OCI-LY1 (cell line): ENCODE measurements around the gene TTC31.

ENCODE experiments used
- H2AFZ ChIP-seq: fragments of 200-600 bp; sonication (generic), shearing (Covaris generic); 2 replicates; pipeline ENCODE4 v1.6.0; 2014; ENCODE audit warnings: antibody characterized with exemption, mild to moderate bottlenecking, low read length
- H3F3A ChIP-seq: fragments of 200-600 bp; sonication (generic), shearing (Covaris generic); 2 replicates; pipeline ENCODE4 v1.6.0; 2014; ENCODE audit warnings: mild to moderate bottlenecking, antibody characterized with exemption, low read length, moderate library complexity; ENCODE audit not compliant: insufficient read depth
- H3K27ac ChIP-seq: fragments of 200-600 bp; sonication (generic); 2 replicates; pipeline ENCODE4 v1.5.1; 2014; ENCODE audit warnings: low read length, mixed run types, mild to moderate bottlenecking, low read depth; ENCODE audit not compliant: poor library complexity, severe bottlenecking
- H3K27me3 ChIP-seq: fragments of 200-600 bp; sonication (generic); 2 replicates; pipeline ENCODE4 v1.6.0; 2014; ENCODE audit warnings: antibody characterized with exemption, mild to moderate bottlenecking, low read length, moderate library complexity; ENCODE audit not compliant: insufficient read depth
- H3K36me3 ChIP-seq: fragments of 200-600 bp; sonication (generic); 2 replicates; pipeline ENCODE4 v1.6.1; 2014; ENCODE audit warnings: mild to moderate bottlenecking, antibody characterized with exemption, low read length, moderate library complexity, mixed read lengths; ENCODE audit not compliant: insufficient read depth
- H3K4me1 ChIP-seq: fragments of 200-600 bp; sonication (generic); 2 replicates; pipeline ENCODE4 v1.5.1; 2014; ENCODE audit warnings: mild to moderate bottlenecking, low read length, moderate library complexity; ENCODE audit not compliant: insufficient read depth, severe bottlenecking
- H3K4me2 ChIP-seq: fragments of 200-600 bp; sonication (generic), shearing (Covaris generic); 2 replicates; pipeline ENCODE4 v1.6.1; 2014; ENCODE audit warnings: low read length
- H3K4me3 ChIP-seq: fragments of 200-600 bp; sonication (generic); 2 replicates; pipeline ENCODE4 v1.5.1; 2014; ENCODE audit warnings: low read length, low read depth, mild to moderate bottlenecking, mixed read lengths; ENCODE audit not compliant: poor library complexity, severe bottlenecking
- H3K79me2 ChIP-seq: fragments of 200-600 bp; shearing (Covaris generic); 2 replicates; pipeline ENCODE4 v1.6.1; 2016; ENCODE audit warnings: mixed run types, low read length, mixed read lengths; ENCODE audit not compliant: insufficient read depth
- H3K9ac ChIP-seq: fragments of 200-600 bp; sonication (generic), shearing (Covaris generic); 2 replicates; pipeline ENCODE4 v1.6.1; 2014; ENCODE audit warnings: mild to moderate bottlenecking, low read length, mixed read lengths
- H3K9me2 ChIP-seq: fragments of 200-600 bp; sonication (generic), shearing (Covaris generic); 2 replicates; pipeline ENCODE4 v1.6.1; 2014; ENCODE audit warnings: low read depth, mild to moderate bottlenecking, low read length, mixed read lengths
- H3K9me3 ChIP-seq: fragments of 200-600 bp; shearing (Covaris generic); 2 replicates; pipeline ENCODE4 v1.6.1; 2014; ENCODE audit warnings: low read length, mixed read lengths
- H4K20me1 ChIP-seq: fragments of 200-600 bp; sonication (generic), shearing (Covaris generic); 2 replicates; pipeline ENCODE4 v1.6.0; 2016; ENCODE audit warnings: mild to moderate bottlenecking, low read length; ENCODE audit not compliant: insufficient read depth
- CTCF ChIP-seq: fragments of 200-600 bp; sonication (generic), shearing (Covaris generic); IDR thresholded peaks from 2 replicates; pipeline ENCODE4 v1.5.1; 2017; ENCODE audit warnings: mild to moderate bottlenecking, antibody characterized with exemption, low read length, moderate library complexity, mixed read lengths
- EZH2 ChIP-seq: fragments of 200-600 bp; sonication (generic), shearing (Covaris generic); IDR thresholded peaks from 2 replicates; pipeline ENCODE4 v1.8.0; 2017; ENCODE audit warnings: borderline replicate concordance, mixed run types, mild to moderate bottlenecking, antibody characterized with exemption, low read length, moderate library complexity, mixed read lengths

TTC31 gene

GRCh38 chr2:74536166-74536950 is 53.5 kb downstream of the TTC31 start:
- H3K27me3 ChIP-seq, result no peaks in the 10 kb centered on the region
- H3K79me2 ChIP-seq, result no peaks in the 10 kb centered on the region
- H3F3A ChIP-seq, result no peaks in the 10 kb centered on the region
- H4K20me1 ChIP-seq, result no peaks in the 10 kb centered on the region
- H3K36me3 ChIP-seq, result peaks cover 20% of the 10 kb centered on the region
- H3K9me2 ChIP-seq, result no peaks in the 10 kb centered on the region
- TF ChIP-seq CTCF (peak; percentile 14; the same call in 1 of the 2 replicates), EZH2 (no peak)
- no peak overlapping the region for H3K4me2 ChIP-seq
- no peak overlapping the region for H3K27ac ChIP-seq
- peaks cover 11% of the 10 kb centered on the region for H3K4me1 ChIP-seq
- H3K9ac ChIP-seq, result no peak overlapping the region
- H3K9me3 ChIP-seq, result no peaks in the 10 kb centered on the region
- H2AFZ ChIP-seq, result no peak overlapping the region
- H3K4me3 ChIP-seq, result no peak overlapping the region

- no peak overlapping the region for H3K9ac ChIP-seq
- no peak overlapping the region for H3K27ac ChIP-seq
- H3K36me3 ChIP-seq, result peaks cover 14% of the 10 kb centered on the region
- H3K4me3 ChIP-seq, result no peak overlapping the region
- no peak overlapping the region for H2AFZ ChIP-seq
- H3K79me2 ChIP-seq, result no peaks in the 10 kb centered on the region
- H3K4me2 ChIP-seq, result no peak overlapping the region
- peaks cover 5% of the 10 kb centered on the region for H3K4me1 ChIP-seq
- no peaks in the 10 kb centered on the region for H3F3A ChIP-seq
- H3K9me3 ChIP-seq, result no peaks in the 10 kb centered on the region
- H4K20me1 ChIP-seq, result no peaks in the 10 kb centered on the region
- no peaks in the 10 kb centered on the region for H3K27me3 ChIP-seq
- H3K9me2 ChIP-seq, result no peaks in the 10 kb centered on the region
- TF ChIP-seq EZH2, result no peak
- TF ChIP-seq CTCF, result no peak
Measured at GRCh38 chr2:74537140-74537539, 54.3 kb downstream of the TTC31 start.

GRCh38 chr2:74538881-74539339 is 56.0 kb downstream of the TTC31 start:
- H3K36me3 ChIP-seq, result no peaks in the 10 kb centered on the region
- no peak overlapping the region for H2AFZ ChIP-seq
- no peaks in the 10 kb centered on the region for H3F3A ChIP-seq
- no peak overlapping the region for H3K4me2 ChIP-seq
- H4K20me1 ChIP-seq, result no peaks in the 10 kb centered on the region
- H3K79me2 ChIP-seq, result no peaks in the 10 kb centered on the region
- TF ChIP-seq CTCF (no peak), EZH2 (no peak)
- H3K9ac ChIP-seq, result no peak overlapping the region
- no peak overlapping the region for H3K27ac ChIP-seq
- no peaks in the 10 kb centered on the region for H3K9me2 ChIP-seq
- no peak overlapping the region for H3K4me3 ChIP-seq
- no peaks in the 10 kb centered on the region for H3K27me3 ChIP-seq
- no peaks in the 10 kb centered on the region for H3K9me3 ChIP-seq
- peaks cover 5% of the 10 kb centered on the region for H3K4me1 ChIP-seq
